GM21786 (cell line): ENCODE measurements around the gene BICRAL.
A peak's percentile ranks its signal among the peaks of the same experiment; 100 is the strongest.
"Not testable (repeated sequence)": the region's sequence is repeated elsewhere in the genome, so short reads cannot be mapped to it uniquely, and the experiment has no call there.

Experiments
- ATAC-seq: cut with Tn5 transposase; IDR thresholded peaks from one replicate; pipeline ENCODE4 v1.9.1; 2021; ENCODE audit not compliant: unreplicated experiment

The BICRAL gene, protein sequence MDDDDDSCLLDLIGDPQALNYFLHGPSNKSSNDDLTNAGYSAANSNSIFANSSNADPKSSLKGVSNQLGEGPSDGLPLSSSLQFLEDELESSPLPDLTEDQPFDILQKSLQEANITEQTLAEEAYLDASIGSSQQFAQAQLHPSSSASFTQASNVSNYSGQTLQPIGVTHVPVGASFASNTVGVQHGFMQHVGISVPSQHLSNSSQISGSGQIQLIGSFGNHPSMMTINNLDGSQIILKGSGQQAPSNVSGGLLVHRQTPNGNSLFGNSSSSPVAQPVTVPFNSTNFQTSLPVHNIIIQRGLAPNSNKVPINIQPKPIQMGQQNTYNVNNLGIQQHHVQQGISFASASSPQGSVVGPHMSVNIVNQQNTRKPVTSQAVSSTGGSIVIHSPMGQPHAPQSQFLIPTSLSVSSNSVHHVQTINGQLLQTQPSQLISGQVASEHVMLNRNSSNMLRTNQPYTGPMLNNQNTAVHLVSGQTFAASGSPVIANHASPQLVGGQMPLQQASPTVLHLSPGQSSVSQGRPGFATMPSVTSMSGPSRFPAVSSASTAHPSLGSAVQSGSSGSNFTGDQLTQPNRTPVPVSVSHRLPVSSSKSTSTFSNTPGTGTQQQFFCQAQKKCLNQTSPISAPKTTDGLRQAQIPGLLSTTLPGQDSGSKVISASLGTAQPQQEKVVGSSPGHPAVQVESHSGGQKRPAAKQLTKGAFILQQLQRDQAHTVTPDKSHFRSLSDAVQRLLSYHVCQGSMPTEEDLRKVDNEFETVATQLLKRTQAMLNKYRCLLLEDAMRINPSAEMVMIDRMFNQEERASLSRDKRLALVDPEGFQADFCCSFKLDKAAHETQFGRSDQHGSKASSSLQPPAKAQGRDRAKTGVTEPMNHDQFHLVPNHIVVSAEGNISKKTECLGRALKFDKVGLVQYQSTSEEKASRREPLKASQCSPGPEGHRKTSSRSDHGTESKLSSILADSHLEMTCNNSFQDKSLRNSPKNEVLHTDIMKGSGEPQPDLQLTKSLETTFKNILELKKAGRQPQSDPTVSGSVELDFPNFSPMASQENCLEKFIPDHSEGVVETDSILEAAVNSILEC

GRCh38 chr6:42781796-42782688, at the start of gene BICRAL:
BICRAL (plus strand) TSS chr6:42782052; CDS start chr6:42822023, 39,971 bp downstream.
- no peak for ATAC-seq

GRCh38 chr6:42733867-42734481, 47.9 kb upstream of the BICRAL start:
- not testable (repeated sequence) for ATAC-seq

DNA sequence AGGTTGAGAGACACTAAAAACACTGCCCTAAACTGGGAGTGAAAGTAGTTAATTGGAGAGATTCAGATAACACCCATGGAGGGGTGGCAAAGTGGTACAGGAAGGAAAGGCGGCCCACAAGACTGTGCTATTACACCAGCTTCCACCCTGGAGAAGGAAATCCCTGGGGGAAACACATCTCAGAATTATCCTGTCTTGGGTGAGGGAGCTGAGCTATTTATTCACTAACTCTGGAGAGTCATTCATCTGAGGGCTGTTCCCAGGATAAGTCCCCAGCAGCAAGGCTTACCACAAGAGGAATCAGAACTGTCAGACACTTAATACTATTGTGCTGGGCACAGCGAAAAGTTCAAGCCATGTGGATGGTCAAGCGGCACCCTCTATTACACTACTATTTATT, 45.9 kb upstream of the BICRAL start:
- ATAC-seq, result no peak

DNA sequence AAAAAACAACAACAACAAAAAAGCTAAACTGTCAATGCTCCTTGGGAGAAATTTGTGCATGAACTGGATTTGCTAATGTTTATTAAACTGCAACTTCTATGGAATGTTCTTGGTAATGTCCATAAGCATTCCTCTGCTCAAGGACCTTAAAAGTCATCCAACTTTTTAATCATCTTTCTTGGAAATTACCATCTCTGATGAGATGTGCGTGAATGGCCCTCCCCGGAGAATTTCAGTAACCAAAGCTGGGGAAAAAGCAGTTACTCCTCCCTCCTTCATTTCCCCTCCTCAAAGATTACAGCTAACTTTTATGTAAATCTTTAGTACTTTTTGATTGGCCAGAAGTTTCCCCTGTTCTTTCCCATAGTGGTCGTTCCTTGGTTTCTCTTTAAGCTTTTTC, 41.1 kb upstream of the BICRAL start:
- ATAC-seq, result no peak

- ATAC-seq, result no peak
Measured at GRCh38 chr6:42742116-42742894, 39.5 kb upstream of the BICRAL start.

- ATAC-seq, result no peak
Measured at GRCh38 chr6:42744351-42744893, 37.4 kb upstream of the BICRAL start.

DNA sequence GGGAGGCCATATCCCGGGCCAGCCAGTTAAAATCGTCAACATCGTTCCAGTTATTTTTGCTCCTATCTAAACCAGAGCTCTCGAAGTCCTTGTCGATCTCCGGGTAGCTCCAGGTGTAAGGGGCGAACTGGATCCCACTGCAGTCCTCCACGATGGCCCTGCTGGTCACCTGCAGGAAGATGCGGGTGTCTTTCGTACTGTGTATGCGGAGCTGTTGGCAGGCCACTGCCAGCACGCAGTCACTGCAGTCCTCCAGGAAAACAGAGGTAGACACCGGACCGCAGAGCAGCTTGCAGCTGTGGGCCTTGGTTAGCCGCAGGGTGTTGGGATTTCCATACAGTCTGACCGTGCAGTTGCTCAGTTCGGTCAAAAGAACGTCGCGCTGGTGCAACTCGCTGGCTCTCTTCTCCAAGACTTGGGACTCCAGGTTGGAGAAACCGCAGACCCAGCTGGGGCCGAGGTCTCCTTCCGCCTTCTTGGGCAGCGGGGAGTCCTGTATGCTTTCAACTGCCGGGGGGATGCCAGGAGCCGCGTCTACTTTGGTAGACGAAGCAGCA, 36.7 kb upstream of the BICRAL start:
- no peak for ATAC-seq

GRCh38 chr6:42745640-42746462, 36.0 kb upstream of the BICRAL start, which contains the start of gene TBCC:
TBCC (minus strand) TSS chr6:42746103; CDS start chr6:42746073, 30 bp downstream.
- peak; percentile 68 for ATAC-seq

DNA sequence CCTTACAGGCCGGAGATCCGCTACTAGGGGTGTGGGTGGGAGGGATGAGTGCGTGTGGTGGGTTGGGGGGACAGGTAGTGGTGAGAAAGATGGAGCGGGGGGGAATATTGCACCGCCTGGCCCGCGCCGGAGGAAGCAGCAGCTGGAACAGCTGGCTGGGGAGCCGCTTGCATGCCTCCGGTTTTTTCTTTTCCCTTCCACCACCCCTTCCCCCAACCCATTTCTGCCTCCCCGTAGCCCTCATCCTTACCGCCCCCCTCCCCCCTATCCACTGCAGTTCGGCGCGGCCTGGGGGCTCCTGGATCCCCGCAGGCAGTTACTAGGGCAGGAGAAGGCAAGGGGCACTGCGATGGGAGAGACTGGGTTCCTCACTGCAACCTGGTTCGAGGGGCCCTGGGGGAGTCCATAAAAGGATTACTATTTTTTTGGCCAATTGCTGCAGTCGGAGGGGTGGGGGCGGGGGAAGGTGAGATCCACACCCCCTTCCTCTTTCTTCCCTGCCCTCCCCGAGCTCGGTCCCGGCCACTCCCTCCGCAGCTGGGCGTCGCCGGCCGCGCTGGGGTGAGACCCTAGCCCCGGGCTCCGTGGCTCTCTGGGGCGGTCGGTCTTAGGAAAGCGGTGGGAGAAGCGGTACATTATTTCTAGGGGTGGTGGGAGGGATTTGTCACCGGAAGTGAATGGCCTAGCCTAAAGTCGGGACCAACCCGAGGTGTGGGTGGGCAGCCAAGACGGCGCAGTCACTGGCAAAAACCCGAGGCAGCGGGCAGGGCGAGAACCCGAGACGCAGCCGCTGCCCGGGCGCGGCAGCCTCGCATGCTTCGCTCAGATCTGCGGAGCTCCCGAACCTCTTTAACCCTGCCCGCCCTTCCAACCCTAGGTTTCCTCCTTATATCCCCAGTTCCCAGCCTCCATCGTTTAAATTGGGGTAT, 35.1 kb upstream of the BICRAL start:
- peak; percentile 67 for ATAC-seq

- ATAC-seq, result no peak
Measured at GRCh38 chr6:42748203-42748898, 33.5 kb upstream of the BICRAL start.

- no peak for ATAC-seq
Measured at GRCh38 chr6:42751055-42751454, 30.8 kb upstream of the BICRAL start.

DNA sequence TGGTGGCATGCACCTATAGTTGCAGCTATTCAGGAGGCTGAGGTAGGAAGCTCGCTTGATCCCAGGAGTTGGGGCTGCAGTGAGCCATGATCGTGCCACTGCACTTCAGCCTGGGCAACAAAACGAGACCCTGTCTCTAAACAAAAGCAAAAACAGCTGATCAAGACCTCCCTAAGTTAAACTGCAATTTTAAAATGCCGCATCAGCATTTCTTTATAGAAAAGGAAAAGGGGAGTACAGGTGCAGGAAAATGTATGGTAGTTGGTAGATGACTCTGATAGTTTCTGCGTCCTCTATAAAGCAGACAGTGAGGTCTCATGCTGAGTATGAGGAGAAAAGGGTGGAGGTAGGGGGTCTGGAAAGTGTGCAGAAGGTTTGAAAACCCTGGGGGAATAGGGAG, 27.1 kb upstream of the BICRAL start:
- ATAC-seq, result no peak

DNA sequence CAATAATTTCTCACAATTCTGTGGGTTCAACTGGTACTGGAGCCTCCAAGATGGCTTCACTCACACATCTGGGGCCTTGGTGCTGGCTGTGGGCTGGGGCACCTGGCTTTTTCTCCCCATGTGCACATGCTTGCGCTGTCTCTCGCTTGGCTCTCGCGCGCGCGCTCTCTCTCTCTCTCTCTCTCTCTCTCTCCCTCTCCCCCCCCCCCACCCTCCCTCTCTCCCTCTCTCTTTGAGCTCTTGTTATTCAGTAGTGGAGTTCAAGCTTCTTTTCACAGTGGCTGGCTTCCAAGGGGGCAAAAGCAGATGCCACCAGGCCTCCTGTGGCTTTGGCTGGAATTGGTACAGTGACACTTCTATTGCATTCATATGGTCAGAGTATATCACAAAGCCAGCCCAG, 25.1 kb upstream of the BICRAL start:
- ATAC-seq, result no peak

- no peak for ATAC-seq
Measured at GRCh38 chr6:42758756-42759430, 23.0 kb upstream of the BICRAL start.

DNA sequence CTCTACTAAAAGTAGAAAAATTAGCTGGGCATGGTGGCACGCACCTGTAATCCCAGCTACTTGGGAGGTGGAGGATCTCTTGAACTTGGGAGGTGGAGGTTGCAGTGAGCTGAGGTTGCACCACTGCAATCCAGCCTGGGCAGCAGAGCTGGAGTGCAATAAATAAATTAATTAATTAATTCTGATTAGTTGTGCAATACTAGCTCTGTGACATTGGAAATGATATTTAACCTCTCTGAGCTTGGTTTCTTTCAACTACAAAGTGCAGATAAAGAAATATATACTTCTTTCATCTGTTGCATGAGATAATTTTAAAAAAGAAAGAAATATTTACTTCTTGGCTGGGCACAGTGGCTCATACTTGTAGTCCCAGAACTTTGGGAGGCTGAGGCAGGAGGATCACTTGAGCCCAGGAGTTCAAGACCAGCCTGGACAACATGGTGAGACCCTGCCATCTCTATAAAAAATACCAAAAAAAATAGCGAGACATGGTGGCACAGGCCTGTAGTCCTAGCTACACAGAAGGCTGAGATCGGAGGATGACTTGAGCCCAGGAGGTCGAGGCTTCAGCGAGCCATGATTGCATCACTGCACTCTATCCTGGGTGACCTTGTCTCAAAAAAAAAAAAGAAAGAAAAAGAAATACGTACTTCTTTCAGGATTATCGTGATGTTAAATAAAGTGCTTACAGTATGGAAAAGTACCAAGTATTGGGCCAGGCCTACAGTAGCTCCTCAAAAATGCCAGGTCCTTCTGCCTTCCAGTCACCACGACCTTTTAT, 20.4 kb upstream of the BICRAL start:
- ATAC-seq, result no peak
